A549 (cell line): ENCODE measurements around the gene PCTP. TPM values are rescaled to one million over a fixed set of nuclear protein-coding genes. Genes with fewer than 3 reads are reported as not detected.

Source experiments
- ATAC-seq, 2 experiments: fragments of 200-7000 bp in 1 of 2; fragments of >200 bp in 1 of 2; cut with Nextera tagmentation in 1 of 2; cut with Tn5 transposase in 1 of 2; 3 replicates each; pipeline versions ENCODE4 v1.8.0 to v1.9.1; 2018 to 2020; ENCODE audit warnings: mild to moderate bottlenecking in 1 of 2, moderate library complexity in 1 of 2
- CTCF ChIA-PET: fragments of 300-600 bp; sonication (Branson Sonifier 250); formaldehyde crosslinking; extraction: SDS; loops from one replicate; lab custom pipeline; 2021; ENCODE audit warnings: antibody characterized with exemption, inconsistent platforms; lab: Yijun Ruan, JAX
- POLR2A ChIA-PET: fragments of 350-600 bp; formaldehyde crosslinking; extraction: SDS; loops from one replicate; lab custom pipeline; 2021; ENCODE audit warnings: antibody characterized with exemption, inconsistent platforms; lab: Yijun Ruan, JAX
- DNase-seq, 2 experiments: peaks; one replicate each; pipeline versions ENCODE4 v3.0.0 to v3.0.0-alpha.2; 2011 to 2016; ENCODE audit warnings: low read depth in 1 of 2, low spot score in 1 of 2
- FAIRE-seq: peaks from 2 replicates; lab custom pipeline; 2011; peaks lifted over from hg19 to GRCh38; lab: Jason Lieb, UNC
- H3K27ac ChIP-seq, 2 experiments: fragments of >200 bp; sonication (Bioruptor Twin); formaldehyde crosslinking; 3 replicates each; pipeline ENCODE4 v1.5.1; 2016 to 2017
- H3K4me1 ChIP-seq: fragments of >200 bp; sonication (Bioruptor Twin); formaldehyde crosslinking; 3 replicates; pipeline ENCODE4 v1.6.1; 2016
- H3K4me2 ChIP-seq: fragments of >200 bp; sonication (Bioruptor Twin); formaldehyde crosslinking; 3 replicates; pipeline ENCODE4 v1.6.1; 2016
- H3K4me3 ChIP-seq: fragments of >200 bp; sonication (Bioruptor Twin); formaldehyde crosslinking; 3 replicates; pipeline ENCODE4 v1.5.1; 2016
- H3K9me3 ChIP-seq: fragments of >200 bp; sonication (Bioruptor Twin); formaldehyde crosslinking; 3 replicates; pipeline ENCODE4 v1.6.1; 2016
- CBX8 ChIP-seq: fragments of 200-600 bp; sonication (generic); IDR thresholded peaks from 2 replicates; pipeline ENCODE4 v1.6.1; 2016
- CEBPB ChIP-seq, 2 experiments: fragments of >200 bp in 1 of 2; sonication (Bioruptor Twin) in 1 of 2; formaldehyde crosslinking in 1 of 2; IDR thresholded peaks; 2 replicates each; pipeline ENCODE4 v1.6.1; 2012 to 2016
- CTCF ChIP-seq: fragments of >200 bp; sonication (Bioruptor Twin); formaldehyde crosslinking; IDR thresholded peaks from 3 replicates; pipeline ENCODE4 v1.5.1; 2016
- EHF ChIP-seq: fragments of 250-450 bp; sonication (Bioruptor Pico); IDR thresholded peaks from 2 replicates; pipeline ENCODE4 v1.5.0; 2020; ENCODE audit warnings: mild to moderate bottlenecking
- EHMT2 ChIP-seq: fragments of 200-600 bp; sonication (generic); IDR thresholded peaks from 2 replicates; pipeline ENCODE4 v1.6.1; 2016; ENCODE audit warnings: antibody characterized with exemption, low read depth, mild to moderate bottlenecking, moderate library complexity
- EP300 ChIP-seq, 2 experiments: fragments of >200 bp; sonication (Bioruptor Twin); formaldehyde crosslinking; IDR thresholded peaks; 2 replicates in 1 of 2; 3 replicates in 1 of 2; pipeline ENCODE4 v1.6.1; 2016 to 2017
- FOSB ChIP-seq: fragments of 250-450 bp; sonication (Bioruptor Pico); IDR thresholded peaks from 2 replicates; pipeline ENCODE4 v1.5.0; 2020; ENCODE audit warnings: mild to moderate bottlenecking, moderate library complexity
- GATA3 ChIP-seq: IDR thresholded peaks from 2 replicates; pipeline ENCODE4 v1.6.1; 2012; ENCODE audit warnings: borderline replicate concordance
- HMGXB4 ChIP-seq: fragments of 250-450 bp; sonication (Bioruptor Pico); IDR thresholded peaks from 2 replicates; pipeline ENCODE4 v1.5.0; 2021; ENCODE audit warnings: mild to moderate bottlenecking, moderate library complexity, borderline replicate concordance
- HOXA7 ChIP-seq: fragments of 250-450 bp; sonication (Bioruptor Pico); IDR thresholded peaks from 2 replicates; pipeline ENCODE4 v1.5.0; 2020; ENCODE audit warnings: mild to moderate bottlenecking, moderate library complexity
- HOXB13 ChIP-seq: fragments of 250-450 bp; sonication (Bioruptor Pico); IDR thresholded peaks from 2 replicates; pipeline ENCODE4 v1.5.0; 2020; ENCODE audit warnings: low read depth, mild to moderate bottlenecking, moderate library complexity
- JUNB ChIP-seq: fragments of >200 bp; sonication (Bioruptor Twin); formaldehyde crosslinking; IDR thresholded peaks from 2 replicates; pipeline ENCODE4 v1.6.1; 2016
- MAZ ChIP-seq: fragments of 150-350 bp; IDR thresholded peaks from 2 replicates; pipeline ENCODE4 v1.6.1; 2014; ENCODE audit warnings: antibody characterized with exemption, low read depth, low read length, borderline replicate concordance
- MYC ChIP-seq: IDR thresholded peaks from 2 replicates; pipeline ENCODE4 v1.6.1; 2012; ENCODE audit warnings: mild to moderate bottlenecking, inconsistent platforms, low read length, improper control_type of control experiment, borderline replicate concordance
- RARB ChIP-seq: fragments of 250-450 bp; sonication (Bioruptor Pico); IDR thresholded peaks from 2 replicates; pipeline ENCODE4 v1.8.0; 2021; ENCODE audit warnings: mild to moderate bottlenecking, moderate library complexity
- RNF2 ChIP-seq: fragments of 200-600 bp; sonication (generic); IDR thresholded peaks from 2 replicates; pipeline ENCODE4 v1.6.1; 2016; ENCODE audit warnings: low read depth, mild to moderate bottlenecking, antibody characterized with exemption, moderate library complexity, borderline replicate concordance
- SMC3 ChIP-seq: fragments of >200 bp; sonication (Bioruptor Twin); formaldehyde crosslinking; IDR thresholded peaks from 3 replicates; pipeline ENCODE4 v1.6.1; 2018; ENCODE audit warnings: inconsistent platforms
- ZFP36 ChIP-seq: fragments of 450-650 bp; IDR thresholded peaks from 2 replicates; pipeline ENCODE4 v1.6.1; 2014; ENCODE audit warnings: borderline replicate concordance; ENCODE audit not compliant: partially characterized antibody
- ZNF302 ChIP-seq: fragments of 250-450 bp; sonication (Bioruptor Pico); IDR thresholded peaks from 2 replicates; pipeline ENCODE4 v1.9.0; 2021; ENCODE audit warnings: inconsistent platforms, mild to moderate bottlenecking, moderate library complexity
- WGBS: methylation state at CpG from one replicate; pipeline ENCODE4 v1.1.6; 2017; ENCODE audit errors: missing lambda C conversion rate; 5-methylcytosine and 5-hydroxymethylcytosine counted together
- polyA plus RNA-seq, 4 experiments: library from polyadenylated mRNA; depleted of rRNA in 3 of 4; stranded (reverse); fragments of >200 nt; fragmentation: RNase III in 1 of 4; extraction: RNeasy Plus Mini Kit Qiagen cat#74134 plus additional on column Dnase treatment in 1 of 4; gene quantifications; 2 replicates in 3 of 4; 3 replicates in 1 of 4; pipeline ENCODE4 v1.2.3, GENCODE V29; 2011 to 2017

Gene PCTP
- polyA plus RNA-seq, 2 of the 4 experiments (the other 2 are of a cell fraction) = 17.1 to 31.5 TPM

DNA sequence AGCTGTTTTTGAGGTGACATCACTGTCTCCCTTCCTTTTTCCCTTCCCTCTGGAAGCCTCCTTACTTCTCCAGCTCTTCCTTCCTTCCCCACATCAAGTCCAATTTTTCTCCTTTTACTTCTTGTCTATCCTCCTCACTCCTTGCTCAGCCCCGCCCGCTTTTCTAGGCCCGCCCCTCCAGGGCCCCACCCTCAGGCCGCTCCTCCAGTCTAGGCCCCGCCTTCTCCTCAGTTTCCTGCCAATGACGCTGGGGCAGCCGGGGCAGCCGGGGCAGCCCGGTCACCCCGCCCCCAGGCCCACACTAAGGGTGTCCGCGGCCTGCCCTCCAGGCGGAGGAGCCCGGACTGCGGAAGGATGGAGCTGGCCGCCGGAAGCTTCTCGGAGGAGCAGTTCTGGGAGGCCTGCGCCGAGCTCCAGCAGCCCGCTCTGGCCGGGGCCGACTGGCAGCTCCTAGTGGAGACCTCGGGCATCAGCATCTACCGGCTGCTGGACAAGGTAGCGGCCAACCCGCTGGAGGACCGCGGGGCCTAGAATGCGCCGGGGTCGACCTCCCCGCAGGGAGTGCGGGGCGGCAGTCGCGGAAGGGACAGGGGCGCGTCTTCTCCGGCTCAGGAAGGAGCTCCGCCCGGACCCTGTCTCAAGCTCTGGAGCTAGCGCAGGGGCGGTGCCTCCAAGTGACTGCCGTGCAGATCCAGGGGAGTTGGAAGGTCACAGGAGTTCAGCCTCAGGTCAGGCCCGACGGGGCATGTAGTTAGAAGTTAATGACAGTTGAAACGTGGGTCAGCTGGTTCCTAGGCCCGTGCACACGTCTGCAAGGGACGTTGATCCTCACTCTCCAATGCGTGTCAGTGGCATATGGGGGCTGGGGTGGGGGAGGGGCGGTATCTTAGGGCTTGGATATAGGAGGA lies at the start of gene PCTP (continued):
- TF ChIP-seq JUNB (no peak), CBX8 (no peak), CEBPB (IDR thresholded peaks at IDR 0.05) (no peak), ZFP36 (no peak), RNF2 (no peak), HOXB13 (no peak), EHMT2 (no peak), RARB (CRISPR knock-in tag) (no peak), EHF (no peak), EP300 (IDR thresholded peaks at IDR 0.05) (no peak), ZNF302 (CRISPR knock-in tag) (no peak), HOXA7 (CRISPR knock-in tag) (no peak), GATA3 (no peak; the same call in 1 of the 2 replicates)

GRCh38 chr17:55702150-55702549 lies 48.7 kb upstream of the PCTP start:
- H3K4me1 ChIP-seq = peaks cover 11% of the 10 kb centered on the region
- no peak for FAIRE-seq
- no peaks in the 10 kb centered on the region for H3K9me3 ChIP-seq
- no peak overlapping the region for H3K4me3 ChIP-seq
- ATAC-seq = no peak
- TF ChIP-seq MYC (no peak), CTCF (no peak)
- TF ChIP-seq, all 56 proteins: peak for 0
- H3K4me2 ChIP-seq = no peak overlapping the region
- ChIA-PET POLR2A (no interaction called here), CTCF (interaction anchor here (1.3 to 4.6 kb wide), 2 partner anchors 17 to 175 kb away, joined by 8 to 22 read pairs; no protein-coding TSS in a partner anchor)
- no peak for DNase-seq
- 22% methylated on average over 7 of the region's 7 CpGs for WGBS
- no peak overlapping the region for H3K27ac ChIP-seq

GRCh38 chr17:55704401-55704800 lies 46.5 kb upstream of the PCTP start:
- no peak overlapping the region for H3K4me2 ChIP-seq
- 2% methylated on average over 1 of the region's 1 CpG for WGBS

More at GRCh38 chr17:55704401-55704800, 46.5 kb upstream of the PCTP start:
- H3K27ac ChIP-seq = no peak overlapping the region
- no peak overlapping the region for H3K4me3 ChIP-seq
- ChIA-PET CTCF (interaction anchor here (1.7 to 4.6 kb wide), 2 partner anchors 14 to 178 kb away, joined by 6 to 22 read pairs; no protein-coding TSS in a partner anchor), POLR2A (interaction anchor here (0.6 kb wide), 1 partner anchor 9 kb away, joined by 5 read pairs; no protein-coding TSS in a partner anchor)
- ATAC-seq (no peak), DNase-seq (no peak), FAIRE-seq (peak; percentile 51)
- peaks cover 15% of the 10 kb centered on the region for H3K4me1 ChIP-seq
- no peaks in the 10 kb centered on the region for H3K9me3 ChIP-seq
- no peak for TF ChIP-seq MAZ
- TF ChIP-seq FOSB (CRISPR knock-in tag) = no peak
- TF ChIP-seq CEBPB (IDR thresholded peaks at IDR 0.05) = peak; percentile 24 to 26; a peak in 2 of 4 replicates
- TF ChIP-seq HMGXB4 (CRISPR knock-in tag) = no peak
- no peak for TF ChIP-seq SMC3
